ENCODE data around the gene BMP2.

DNA sequence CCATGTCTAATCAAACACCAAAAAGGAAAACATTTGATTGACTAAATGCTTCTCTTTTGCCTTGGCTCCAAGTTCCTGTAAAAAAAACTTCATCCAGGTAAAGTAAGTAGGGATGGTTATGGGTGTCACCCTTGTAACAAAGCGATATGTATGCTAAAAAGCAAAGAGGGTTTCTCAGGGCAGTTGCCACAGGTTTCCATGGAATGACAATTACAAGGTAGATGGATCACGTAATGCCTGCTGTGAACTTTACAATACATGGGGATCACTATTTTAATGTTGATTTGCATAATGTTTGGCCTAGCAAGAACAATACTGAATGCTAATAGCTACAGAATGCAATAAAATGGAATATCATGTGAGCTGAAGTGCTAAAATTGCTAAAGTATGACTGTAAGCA is 2.9 kb upstream of the BMP2 start:
- TF ChIP-seq, protein P1, sequence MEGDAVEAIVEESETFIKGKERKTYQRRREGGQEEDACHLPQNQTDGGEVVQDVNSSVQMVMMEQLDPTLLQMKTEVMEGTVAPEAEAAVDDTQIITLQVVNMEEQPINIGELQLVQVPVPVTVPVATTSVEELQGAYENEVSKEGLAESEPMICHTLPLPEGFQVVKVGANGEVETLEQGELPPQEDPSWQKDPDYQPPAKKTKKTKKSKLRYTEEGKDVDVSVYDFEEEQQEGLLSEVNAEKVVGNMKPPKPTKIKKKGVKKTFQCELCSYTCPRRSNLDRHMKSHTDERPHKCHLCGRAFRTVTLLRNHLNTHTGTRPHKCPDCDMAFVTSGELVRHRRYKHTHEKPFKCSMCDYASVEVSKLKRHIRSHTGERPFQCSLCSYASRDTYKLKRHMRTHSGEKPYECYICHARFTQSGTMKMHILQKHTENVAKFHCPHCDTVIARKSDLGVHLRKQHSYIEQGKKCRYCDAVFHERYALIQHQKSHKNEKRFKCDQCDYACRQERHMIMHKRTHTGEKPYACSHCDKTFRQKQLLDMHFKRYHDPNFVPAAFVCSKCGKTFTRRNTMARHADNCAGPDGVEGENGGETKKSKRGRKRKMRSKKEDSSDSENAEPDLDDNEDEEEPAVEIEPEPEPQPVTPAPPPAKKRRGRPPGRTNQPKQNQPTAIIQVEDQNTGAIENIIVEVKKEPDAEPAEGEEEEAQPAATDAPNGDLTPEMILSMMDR (IDR thresholded peaks at IDR 0.05), result no peak
- TF ChIP-seq POLR2A (IDR thresholded peaks at IDR 0.05), result no peak

Measured in adrenal gland (tissue), 5 donors.